KOPT-K1 (cell line): ENCODE results near the gene RPP25L.

ENCODE experiments used
- H3K27ac ChIP-seq: fragments of 200-600 bp; sonication (generic); 2 replicates; pipeline ENCODE4 v1.5.1; 2016; ENCODE audit warnings: antibody characterized with exemption, mild to moderate bottlenecking, low read depth, low read length; ENCODE audit not compliant: poor library complexity, severe bottlenecking
- H3K36me3 ChIP-seq: fragments of 200-600 bp; sonication (generic); 2 replicates; pipeline ENCODE4 v1.5.1; 2017; ENCODE audit warnings: antibody characterized with exemption, mild to moderate bottlenecking, low read length, moderate library complexity; ENCODE audit not compliant: insufficient read depth
- H3K9me3 ChIP-seq: fragments of 200-600 bp; sonication (generic); 2 replicates; pipeline ENCODE4 v1.5.1; 2017; ENCODE audit warnings: antibody characterized with exemption, low read length, mild to moderate bottlenecking; ENCODE audit not compliant: insufficient read depth, poor library complexity, severe bottlenecking

Gene RPP25L

GRCh38 chr9:34587271-34587670, 24.6 kb downstream of the RPP25L start:
- Histone ChIP-seq H3K36me3 (no peaks in the 10 kb centered on the region), H3K27ac (no peak overlapping the region), H3K9me3 (no peaks in the 10 kb centered on the region)

GRCh38 chr9:34585946-34586669, 25.8 kb downstream of the RPP25L start:
- Histone ChIP-seq H3K36me3 (no peaks in the 10 kb centered on the region), H3K9me3 (no peaks in the 10 kb centered on the region), H3K27ac (no peak overlapping the region)

GRCh38 chr9:34584970-34585369, 26.9 kb downstream of the RPP25L start:
- H3K36me3 ChIP-seq: no peaks in the 10 kb centered on the region
- H3K9me3 ChIP-seq: no peaks in the 10 kb centered on the region

GRCh38 chr9:34582787-34583186, 29.1 kb downstream of the RPP25L start:
- no peak overlapping the region for H3K27ac ChIP-seq
- no peaks in the 10 kb centered on the region for H3K36me3 ChIP-seq
- H3K9me3 ChIP-seq: no peaks in the 10 kb centered on the region

More at GRCh38 chr9:34584970-34585369, 26.9 kb downstream of the RPP25L start:
- no peak overlapping the region for H3K27ac ChIP-seq

- H3K9me3 ChIP-seq: no peaks in the 10 kb centered on the region
- H3K36me3 ChIP-seq: no peaks in the 10 kb centered on the region
- H3K27ac ChIP-seq: no peak overlapping the region
These were observed 30.6 kb downstream of the RPP25L start for GRCh38 chr9:34581318-34581717.

GRCh38 chr9:34580358-34580757, 31.5 kb downstream of the RPP25L start:
- Histone ChIP-seq H3K36me3 (no peaks in the 10 kb centered on the region), H3K9me3 (no peaks in the 10 kb centered on the region), H3K27ac (no peak overlapping the region)

GRCh38 chr9:34579808-34580163, 32.1 kb downstream of the RPP25L start:
- no peaks in the 10 kb centered on the region for H3K9me3 ChIP-seq
- H3K36me3 ChIP-seq: no peaks in the 10 kb centered on the region
- H3K27ac ChIP-seq: no peak overlapping the region

GRCh38 chr9:34579104-34579807, 32.6 kb downstream of the RPP25L start:
- H3K27ac ChIP-seq: no peak overlapping the region
- no peaks in the 10 kb centered on the region for H3K36me3 ChIP-seq
- H3K9me3 ChIP-seq: no peaks in the 10 kb centered on the region

GRCh38 chr9:34578241-34579103, 33.4 kb downstream of the RPP25L start:
- H3K9me3 ChIP-seq: no peaks in the 10 kb centered on the region
- H3K36me3 ChIP-seq: no peaks in the 10 kb centered on the region
- no peak overlapping the region for H3K27ac ChIP-seq

- Histone ChIP-seq H3K27ac (no peak overlapping the region), H3K9me3 (no peaks in the 10 kb centered on the region), H3K36me3 (no peaks in the 10 kb centered on the region)
These were observed 34.3 kb downstream of the RPP25L start for GRCh38 chr9:34577400-34578240.

GRCh38 chr9:34576597-34577399, 35.1 kb downstream of the RPP25L start:
- Histone ChIP-seq H3K9me3 (no peaks in the 10 kb centered on the region), H3K36me3 (no peaks in the 10 kb centered on the region), H3K27ac (no peak overlapping the region)

- Histone ChIP-seq H3K9me3 (no peaks in the 10 kb centered on the region), H3K27ac (no peak overlapping the region), H3K36me3 (no peaks in the 10 kb centered on the region)
These were observed 35.9 kb downstream of the RPP25L start for GRCh38 chr9:34575862-34576596.

- H3K36me3 ChIP-seq: no peaks in the 10 kb centered on the region
- H3K9me3 ChIP-seq: no peaks in the 10 kb centered on the region
- no peak overlapping the region for H3K27ac ChIP-seq
These were observed 36.7 kb downstream of the RPP25L start for GRCh38 chr9:34575241-34575640.
